ENCODE data around the gene TMC4.

- TF ChIP-seq SMC3 (conservative IDR thresholded peaks at IDR 0.05; ENCODE audit: poor library complexity) (no peak), CTCF (IDR thresholded peaks at IDR 0.05; ENCODE audit: poor library complexity, severe bottlenecking) (no peak), REST (IDR thresholded peaks at IDR 0.05; ENCODE audit: borderline replicate concordance) (no peak), EP300 (conservative IDR thresholded peaks at IDR 0.05; ENCODE audit: poor library complexity, severe bottlenecking) (no peak), TAF1 (IDR thresholded peaks at IDR 0.05; ENCODE audit: low read depth) (no peak), MXI1 (conservative IDR thresholded peaks at IDR 0.05; ENCODE audit: poor library complexity, severe bottlenecking) (no peak), POLR2AphosphoS5 (IDR thresholded peaks at IDR 0.05) (no peak), RAD21 (conservative IDR thresholded peaks at IDR 0.05) (no peak), EZH2 (IDR thresholded peaks at IDR 0.05; ENCODE audit: borderline replicate concordance, insufficient read depth, low read length, poor library complexity, severe bottlenecking) (no peak)
These were observed 7.7 kb downstream of the TMC4 start for GRCh38 chr19:54165222-54165621.

All from neural cell (in vitro differentiated cells).